ENCODE results near the gene MIPEP.

Gene MIPEP

DNA sequence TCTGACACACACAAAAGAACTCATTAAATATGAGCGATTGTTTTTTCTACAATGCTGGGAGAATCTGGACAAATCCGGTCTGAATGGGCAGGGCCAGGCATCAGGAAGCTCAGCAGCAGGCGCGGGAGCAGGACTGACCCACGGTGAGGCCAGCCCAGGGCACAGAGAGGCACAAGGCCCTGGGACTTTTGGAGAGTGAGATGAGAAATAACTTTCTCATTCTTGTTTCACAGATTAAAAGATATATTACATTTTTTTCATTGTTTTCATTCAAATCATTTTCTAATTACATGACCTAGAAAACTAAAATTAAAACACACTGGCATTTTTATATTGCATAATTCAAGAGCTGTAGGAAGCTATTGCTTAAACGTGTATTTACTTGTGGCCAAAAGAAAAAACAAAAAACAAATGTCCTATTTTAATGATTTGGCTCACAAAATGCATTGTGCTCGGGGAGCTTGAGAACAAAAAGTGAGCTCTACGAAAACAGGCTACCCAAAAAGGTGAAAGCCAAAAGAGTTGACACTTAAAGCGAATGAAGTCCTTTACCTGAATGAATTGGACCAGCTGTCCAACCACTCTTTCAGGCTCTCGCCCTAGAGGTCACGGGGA lies 185.8 kb downstream of the MIPEP start:
- no peak for DNase-seq

DNA sequence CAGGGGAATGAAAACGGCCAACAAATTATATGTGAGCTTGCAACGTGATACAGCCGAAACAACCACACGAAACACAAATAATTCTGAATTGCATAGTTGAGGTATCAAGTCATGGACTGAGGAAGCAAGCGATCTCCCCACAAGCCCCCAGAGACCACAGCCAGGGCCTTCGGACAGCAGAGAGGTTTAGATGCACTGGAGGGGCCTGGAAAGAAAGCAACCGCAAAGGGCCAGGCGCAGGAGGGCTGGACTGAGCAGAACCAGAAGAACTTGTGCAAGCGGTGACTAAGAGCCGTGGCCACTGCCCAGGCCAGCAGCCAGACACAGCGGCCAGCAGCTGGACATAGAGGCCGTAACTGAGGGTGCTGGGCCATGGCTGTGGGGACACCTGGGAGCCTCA lies 187.6 kb downstream of the MIPEP start:
- DNase-seq: no peak

DNA sequence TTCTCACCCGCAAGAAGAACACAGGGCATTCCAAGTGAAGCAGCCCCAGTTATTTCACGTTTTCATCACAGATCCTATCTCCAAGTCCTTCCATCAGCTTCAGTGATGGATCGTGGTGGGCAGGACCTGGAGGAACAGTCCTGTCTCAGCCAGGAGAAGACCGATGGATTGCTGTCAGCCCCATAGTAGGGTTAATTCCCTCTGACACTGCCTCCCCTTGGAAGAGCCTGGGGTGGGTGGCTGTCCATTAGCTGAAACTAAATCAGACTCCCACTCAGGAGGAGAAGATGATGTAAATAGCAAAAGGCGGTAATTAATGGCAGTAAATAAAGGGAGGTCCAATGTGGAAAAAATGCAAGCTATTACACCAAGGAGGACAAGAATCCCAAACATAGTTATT lies 188.0 kb downstream of the MIPEP start:
- DNase-seq: no peak

DNA sequence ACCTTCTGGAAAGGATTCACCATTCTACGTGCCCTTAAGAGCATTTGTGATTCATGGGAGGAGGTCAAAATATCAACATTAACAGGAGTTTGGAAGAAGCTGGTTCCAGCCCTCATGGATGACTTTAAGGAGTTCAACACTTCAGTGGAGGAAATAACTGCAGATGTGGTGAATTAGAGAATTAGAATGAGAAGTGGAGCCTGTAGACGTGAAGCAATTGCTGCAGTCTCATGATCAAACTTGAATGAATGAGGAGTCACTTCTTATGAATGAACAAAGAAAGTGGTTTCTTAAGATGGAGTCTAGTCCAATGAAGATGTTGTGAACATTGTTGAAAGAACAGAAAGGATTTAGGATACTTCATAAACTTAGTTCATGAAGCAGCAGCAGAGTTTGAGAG lies 189.9 kb downstream of the MIPEP start:
- no peak for DNase-seq

DNA sequence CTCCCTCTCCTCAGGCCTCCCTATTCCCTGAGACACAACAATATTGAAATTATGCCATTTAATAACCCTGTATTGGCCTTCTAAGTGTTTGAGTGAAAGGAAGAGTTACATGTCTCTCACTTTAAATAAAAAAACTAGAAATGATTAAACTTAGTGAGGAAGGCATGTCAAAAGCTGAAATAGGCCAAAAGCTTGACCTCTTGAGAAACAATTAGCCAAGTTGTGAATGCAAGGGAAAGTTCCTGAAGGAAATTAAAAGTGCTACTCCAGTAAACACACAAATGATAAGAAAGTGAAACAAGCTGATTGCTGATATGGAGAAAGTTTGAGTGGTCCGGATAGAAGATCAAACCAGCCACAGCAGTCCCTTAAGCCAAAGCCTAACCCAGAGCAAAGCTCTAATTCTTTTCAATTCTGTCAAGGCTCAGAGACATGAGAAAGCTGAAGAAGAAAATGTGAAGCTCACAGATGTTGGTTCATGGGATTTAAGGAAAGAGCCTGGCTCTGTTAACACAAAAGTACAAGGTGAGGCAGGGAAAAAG lies 191.4 kb downstream of the MIPEP start:
- DNase-seq: no peak

DNA sequence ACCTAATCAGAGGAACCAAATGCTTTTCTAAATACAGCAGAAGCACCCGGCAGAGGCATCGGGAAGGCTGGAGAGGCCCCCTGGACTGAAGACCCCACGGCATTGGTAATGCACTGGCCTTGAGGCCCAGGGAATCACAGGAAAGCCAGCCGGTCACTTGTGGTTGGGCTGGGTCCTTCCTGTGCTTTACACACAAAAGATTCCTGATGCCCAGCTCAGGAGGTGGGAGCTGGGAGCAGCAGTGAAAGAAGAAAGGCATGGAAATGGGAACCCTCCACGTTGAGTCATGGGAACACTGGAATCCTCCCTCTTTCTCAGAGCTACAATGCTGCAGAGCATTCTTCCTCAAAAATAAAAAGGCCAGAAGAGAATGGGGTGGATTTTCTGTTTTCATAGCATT lies 192.6 kb downstream of the MIPEP start:
- no peak for DNase-seq

DNA sequence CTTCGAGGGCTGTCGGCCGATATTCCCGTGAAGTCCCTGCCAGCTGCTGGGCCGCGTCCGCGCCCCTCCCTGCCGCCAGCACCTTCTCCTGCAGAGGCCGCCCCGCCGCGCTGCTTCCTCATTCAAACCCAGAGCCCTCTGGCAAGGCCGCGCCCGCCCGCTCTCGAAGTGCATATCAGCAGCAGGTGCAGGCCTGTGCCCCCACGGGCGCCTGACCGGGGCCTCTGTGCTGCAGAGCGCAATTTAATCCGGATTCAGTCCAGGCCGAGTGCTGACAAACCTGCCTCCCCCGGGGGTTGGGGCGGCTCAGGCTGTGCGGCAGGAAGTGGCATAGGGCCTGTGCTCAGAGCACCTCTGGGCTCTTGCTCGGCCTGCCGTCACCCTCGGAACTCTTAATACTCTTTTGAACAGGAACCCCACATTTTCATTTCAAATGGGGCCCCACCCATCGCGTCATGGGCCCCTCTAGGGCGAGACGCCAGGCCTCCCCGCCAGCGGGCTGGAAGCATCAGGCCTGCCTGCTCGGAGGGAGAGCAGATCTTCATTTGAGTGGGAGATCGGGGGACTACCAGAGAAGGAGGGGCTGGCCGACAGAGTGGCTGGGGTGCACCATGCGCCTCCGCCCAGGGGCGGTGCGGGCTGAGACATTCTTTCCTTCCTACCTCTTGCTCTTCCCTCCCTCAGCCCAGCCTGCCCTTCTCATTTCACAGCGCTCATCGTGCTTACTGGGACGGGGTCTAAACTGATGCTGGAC lies 193.3 kb downstream of the MIPEP start:
- DNase-seq: no peak

DNA sequence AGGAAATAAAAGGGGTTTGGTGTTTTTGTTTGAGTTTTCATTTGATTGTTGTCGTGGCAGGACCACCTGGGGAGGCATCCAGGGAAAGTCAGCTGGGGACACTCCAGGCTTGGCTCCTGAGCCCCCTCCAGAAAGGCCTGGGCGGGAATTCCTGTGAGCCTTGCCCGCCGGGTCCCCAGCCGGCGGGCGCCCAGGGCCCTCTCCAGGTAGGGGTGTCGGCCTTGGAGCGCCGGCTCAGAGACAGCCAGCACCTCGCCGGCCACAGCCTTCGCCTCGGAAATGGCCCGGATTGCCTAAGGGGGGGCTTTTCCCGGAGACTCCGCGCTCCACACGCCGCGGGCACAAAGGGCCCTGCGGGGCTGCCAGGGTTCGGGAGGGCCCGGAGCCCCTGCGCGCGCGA lies 194.0 kb downstream of the MIPEP start:
- DNase-seq: no peak

DNA sequence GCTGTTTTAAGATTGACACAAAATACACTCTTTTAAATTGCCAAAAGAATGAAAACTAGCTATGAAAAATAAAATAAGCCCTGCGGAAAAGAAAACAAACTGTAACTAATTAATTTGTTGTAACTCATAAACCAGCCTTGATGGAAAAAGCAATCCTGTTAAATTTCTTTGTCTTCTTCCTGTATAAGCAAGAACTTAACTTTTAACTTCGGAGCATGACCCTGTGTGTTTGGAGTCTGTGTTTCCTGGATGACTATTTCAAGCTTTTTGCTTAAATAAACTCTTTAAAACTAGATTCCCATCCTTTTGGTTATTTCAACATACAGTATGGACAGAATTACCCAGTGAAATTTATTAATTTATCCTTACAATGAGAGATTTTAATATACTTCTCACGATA lies 196.4 kb downstream of the MIPEP start:
- no peak for DNase-seq

DNA sequence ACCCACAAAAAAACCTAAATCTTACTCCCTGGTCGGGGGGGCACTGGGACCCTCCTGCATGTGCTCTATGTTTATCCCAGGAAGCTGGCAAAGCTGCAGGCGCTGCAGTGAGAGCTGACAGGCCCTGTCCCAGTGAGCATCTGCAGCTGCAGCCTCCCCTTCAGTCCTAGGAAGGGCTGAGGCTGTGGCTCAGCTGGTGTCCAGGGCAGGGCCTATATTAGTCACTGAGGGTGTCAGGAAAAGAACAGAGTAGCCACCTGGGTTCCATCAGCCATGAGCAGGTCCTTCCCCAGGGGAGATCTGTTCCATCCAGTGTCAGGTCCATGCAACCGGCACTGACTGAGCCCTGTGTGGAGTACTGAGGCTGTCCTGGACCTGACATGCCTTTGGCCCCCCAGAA lies 198.5 kb downstream of the MIPEP start:
- no peak for DNase-seq

DNA sequence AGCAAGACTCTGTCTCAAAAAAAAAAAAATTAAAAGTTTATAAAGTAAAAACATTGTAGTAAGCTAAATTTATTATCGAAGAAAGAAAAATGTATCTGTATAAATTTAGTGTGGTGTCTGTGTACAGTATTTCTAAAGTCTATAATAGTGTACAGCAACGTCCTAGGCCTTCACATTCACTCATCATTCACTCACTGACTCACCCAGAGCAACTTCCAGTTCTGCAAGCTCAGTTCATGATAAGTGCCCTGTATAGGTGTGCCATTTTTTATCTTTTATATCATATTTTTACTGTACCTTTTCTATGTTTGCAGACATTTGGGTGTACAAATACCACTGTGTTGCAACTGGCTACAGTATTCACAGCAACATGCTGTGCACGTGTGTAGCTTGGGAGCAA lies 200.9 kb downstream of the MIPEP start:
- DNase-seq: no peak

DNA sequence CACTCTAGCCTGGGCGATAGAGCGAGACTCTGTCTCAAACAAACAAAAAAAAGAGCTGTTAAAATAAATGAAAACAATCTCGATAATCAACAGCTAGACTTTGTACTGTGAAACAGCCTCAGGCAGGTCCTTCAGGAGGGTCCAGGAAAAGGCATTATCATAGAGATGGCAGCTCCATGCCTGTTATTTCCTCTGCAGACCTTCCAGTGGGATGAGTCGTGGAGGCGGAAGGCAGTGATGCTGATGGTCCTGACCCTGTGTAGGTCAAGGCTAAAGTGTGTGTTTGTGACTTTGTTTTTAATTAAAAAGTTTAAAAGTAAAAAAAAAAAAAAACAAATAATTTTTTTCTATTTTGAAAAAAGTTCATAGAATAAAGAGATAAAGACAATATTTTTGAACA lies 201.6 kb downstream of the MIPEP start:
- DNase-seq: no peak

DNA sequence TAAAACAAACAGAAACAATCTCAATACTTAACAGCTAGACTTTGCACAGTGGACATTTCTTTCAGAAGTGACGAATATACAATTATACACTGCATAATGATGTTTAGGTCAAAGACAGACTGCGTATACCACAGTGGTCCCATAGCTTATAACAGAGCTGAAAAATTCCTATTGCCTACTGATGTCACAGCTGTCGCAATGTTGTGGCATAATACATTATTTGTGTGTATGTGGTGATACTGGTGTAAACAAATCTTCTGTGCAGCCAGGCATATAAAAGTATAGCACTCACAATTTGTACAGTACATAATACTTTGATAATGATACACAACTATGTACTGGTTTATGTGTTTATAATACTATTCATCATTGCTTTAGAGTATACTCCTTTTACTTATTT lies 202.3 kb downstream of the MIPEP start:
- DNase-seq: no peak

DNA sequence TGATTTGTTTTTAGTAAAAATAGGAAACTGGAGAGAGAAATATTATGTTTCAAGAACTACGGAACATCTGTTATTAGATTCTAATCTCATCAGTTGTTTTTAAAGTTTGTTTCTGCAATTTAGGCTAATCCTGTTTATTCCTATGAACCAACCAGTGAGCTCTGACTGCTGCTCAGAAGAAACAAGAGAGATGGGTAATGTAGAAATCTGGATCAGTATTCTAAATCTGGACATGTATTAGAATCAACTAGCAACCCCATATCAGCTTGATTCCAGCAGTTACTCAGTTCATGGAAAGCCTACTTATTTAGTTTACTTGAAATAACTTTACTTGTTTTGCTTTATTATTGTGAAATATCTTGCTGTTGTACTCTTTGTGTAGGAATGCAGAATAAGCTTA lies 203.8 kb downstream of the MIPEP start:
- DNase-seq: no peak

DNA sequence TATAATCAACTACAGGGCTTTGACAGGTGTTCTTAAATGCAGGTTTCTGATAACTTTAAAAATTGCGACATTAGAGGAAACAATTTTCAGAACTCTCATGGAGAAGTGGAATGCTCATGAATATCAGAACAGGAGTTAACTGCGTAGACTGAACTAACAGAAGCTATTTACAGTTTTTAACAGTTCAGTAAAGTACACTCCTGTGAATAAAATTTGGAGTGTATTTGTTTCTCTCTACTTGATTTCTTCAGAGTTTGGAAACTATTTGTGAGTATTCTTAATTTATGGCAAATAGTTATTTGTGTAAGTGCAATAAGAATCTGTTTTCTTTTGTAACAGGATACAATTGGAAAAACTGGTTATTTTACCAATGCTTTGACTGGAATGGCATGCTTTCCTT lies 204.6 kb downstream of the MIPEP start:
- DNase-seq: no peak

DNA sequence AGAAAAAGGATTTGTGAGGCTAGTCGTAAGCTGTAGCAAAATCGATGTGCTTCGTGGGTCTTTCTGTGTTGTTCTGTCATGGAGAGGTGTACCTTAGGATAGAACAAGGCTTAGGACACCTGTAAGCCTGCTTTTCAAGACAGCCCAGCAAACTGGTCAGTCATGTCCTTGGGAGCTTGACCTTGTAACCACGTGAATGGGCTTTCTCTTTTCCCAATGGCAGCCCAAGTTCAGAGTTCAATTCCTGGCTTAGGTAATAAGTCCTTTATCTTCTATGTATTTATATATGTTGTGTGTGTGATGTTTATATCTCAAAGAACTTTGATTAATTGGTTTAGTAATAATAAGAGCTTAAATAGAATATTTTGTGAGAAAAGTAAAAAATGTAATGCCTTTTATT lies 206.1 kb downstream of the MIPEP start:
- no peak for DNase-seq

DNA sequence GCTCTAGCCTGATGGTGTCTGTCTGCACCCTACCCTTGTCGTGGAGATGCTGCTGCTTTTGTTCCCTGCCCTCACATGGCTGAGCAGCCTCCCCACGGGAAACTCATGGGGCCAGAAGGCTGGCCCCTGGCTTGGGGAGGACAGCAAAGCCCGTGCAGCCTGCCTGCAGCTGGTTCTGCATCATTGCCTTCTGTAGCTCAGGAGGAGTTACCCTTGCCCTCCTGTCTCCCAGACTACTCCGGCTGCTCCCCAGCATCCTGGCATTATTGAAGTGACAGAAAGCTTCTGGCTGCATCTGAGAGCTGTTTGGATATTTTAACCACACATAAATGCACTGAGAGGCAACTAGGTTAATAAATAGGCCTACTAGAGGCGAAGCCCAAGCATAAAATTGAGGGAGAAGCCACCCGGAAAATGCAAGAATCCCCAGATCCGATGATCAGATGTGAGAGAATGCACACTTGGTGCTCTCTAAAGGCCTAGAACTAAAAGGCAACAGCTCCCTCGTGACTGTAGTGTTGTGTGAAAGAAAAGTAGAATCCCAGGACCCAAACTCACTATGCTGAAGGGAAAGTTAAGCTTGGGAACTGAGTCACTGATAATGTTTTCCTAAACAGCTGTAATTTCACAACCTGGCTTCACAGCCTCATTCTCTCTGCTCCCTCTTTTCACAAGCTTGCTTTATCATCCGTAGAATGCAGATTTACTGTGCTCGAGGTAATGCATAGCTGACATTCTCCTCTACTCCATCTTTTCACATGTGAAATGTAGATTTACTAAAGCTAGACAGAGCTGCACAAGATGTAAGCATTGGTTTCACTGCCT lies 208.1 kb downstream of the MIPEP start:
- no peak for DNase-seq

Measured in NCI-H2171 treated with DMSO at 0.1 percent for 48 hours (cell line).